Hematopoietic multipotent progenitor cell treated with erythropoietin and hydrocortisone succinate and interleukin-3 and kit ligand, for 15 days (in vitro differentiated cells): Measurements from ENCODE around the gene FAM228B.
A peak's percentile ranks its signal among the peaks of the same experiment; 100 is the strongest.
"Not testable (repeated sequence)": the region's sequence is repeated elsewhere in the genome, so short reads cannot be mapped to it uniquely, and the experiment has no call there.

Experiments used
- DNase-seq: peaks from one replicate; pipeline ENCODE4 v3.0.0-alpha.2; 2015; ENCODE audit warnings: low spot score

FAM228B gene

DNA sequence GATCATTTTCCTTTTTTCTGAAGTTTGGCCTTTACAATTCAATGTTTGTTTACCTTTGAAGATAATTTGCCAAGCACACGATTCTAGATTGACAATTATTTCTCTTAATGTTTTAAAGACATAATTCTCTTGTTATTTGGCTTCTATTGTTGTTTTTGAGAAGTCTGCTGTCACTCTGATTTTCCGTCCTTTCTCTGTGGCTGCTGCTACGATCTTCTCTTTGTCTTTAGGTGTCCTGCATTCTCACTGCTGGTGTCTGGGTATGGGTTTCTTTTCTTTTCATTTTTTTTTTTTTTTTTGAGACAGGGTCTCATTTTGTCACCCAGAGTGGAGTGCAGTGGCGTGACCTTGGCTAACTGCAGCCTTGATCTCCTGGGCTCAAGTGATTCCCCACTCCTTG lies 36.4 kb downstream of the FAM228B start:
- DNase-seq: no peak

DNA sequence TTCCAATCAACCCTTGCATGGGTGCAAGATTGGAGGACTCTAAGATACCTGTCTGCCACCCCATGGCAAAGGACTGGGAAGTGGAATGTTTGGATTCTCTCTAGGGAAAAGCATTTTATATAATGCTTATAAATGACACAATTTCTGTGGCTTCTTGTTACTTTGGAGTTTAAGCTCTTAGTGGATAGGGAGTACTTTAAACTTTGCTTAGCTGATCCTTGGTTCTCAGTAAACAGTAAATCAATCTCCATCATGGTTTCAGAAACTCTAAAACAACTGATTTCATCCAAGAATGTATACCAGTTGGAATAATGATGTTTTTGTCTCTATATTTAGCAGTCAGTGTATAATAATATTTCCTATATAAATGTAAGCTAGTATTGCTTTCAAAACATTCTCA lies 37.5 kb downstream of the FAM228B start:
- DNase-seq: no peak

DNA sequence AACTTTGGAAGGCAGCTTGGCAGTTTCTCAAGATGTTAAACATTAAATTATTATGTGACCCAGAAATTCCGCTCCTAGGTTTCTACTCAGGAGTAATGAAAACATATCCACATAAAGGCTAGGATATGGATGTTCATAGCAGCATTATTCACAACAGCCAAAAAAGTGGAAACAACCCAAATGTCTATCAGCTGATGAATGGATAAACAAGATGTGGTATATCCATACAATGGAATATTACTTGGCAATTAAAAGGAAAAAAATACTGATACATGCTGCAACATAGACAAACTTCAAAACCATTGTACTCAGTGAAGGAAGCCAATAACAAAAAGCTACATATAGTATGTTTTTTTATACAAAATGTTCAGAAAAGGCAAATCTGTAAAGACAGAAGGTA lies 39.2 kb downstream of the FAM228B start:
- no peak for DNase-seq

DNA sequence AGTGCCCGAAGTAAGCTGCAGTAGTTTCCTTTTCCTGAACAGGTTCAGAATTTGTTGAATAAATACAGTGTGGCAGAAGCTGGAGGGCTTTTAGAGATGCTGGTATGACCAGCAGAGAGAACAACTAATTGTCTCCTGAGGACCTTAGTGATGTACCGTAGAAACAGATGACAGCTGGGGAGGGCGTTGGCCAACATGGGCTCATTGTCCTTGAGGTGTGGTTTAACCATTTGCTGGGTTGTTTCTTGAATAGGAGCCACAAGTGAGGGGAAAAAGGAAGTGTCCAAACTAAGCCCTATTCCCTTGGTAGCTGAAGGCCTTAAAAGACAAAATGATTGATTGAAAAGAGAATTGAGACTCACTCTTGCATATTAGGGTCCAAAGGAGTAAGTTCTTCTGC lies 39.9 kb downstream of the FAM228B start:
- no peak for DNase-seq

DNA sequence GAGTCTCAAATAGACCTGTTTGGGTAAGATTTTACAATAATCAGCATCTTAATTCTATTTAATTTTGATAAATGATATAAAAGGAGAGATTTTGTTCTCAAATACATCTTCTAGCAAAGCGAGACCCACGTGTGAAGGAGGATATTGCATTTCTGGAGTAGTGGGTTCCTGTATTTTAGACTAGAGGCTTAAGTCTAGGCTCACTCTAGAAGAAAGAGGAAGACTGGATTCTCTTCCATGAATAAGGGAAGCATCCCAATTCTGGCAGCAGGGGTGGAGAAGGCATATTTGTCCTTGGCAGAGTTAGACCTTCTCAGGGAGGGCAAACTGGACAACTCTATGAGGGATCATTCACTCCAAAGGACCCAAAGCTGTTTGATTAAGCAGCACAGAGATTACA lies 40.3 kb downstream of the FAM228B start:
- no peak for DNase-seq

DNA sequence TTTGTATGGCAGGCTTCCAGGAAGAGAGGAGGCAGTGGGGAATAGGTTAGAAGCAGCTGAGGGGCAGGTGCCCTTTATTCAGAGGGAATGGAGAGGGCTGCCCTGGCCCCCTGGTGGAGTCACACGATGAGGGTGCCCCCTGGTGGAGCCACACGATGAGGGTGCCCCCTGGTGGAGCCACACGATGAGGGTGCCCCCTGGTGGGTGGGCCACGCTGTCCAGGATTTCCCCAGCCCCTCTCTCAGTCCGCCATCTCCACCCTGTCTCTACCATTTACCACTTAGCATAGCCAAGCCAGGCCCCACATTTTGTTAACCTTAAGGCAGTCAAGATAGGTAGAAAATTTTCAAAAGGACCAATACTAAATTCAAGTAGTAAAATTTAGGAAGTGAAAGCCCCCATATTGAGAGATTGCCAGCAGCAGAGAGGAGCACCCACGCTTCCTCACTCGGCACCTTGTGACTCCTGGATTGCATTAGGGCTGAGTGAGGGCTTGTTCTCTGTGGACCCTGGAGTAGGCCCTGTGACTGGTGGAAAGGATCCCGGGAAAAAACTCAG lies 41.2 kb downstream of the FAM228B start:
- peak; percentile 9 for DNase-seq

DNA sequence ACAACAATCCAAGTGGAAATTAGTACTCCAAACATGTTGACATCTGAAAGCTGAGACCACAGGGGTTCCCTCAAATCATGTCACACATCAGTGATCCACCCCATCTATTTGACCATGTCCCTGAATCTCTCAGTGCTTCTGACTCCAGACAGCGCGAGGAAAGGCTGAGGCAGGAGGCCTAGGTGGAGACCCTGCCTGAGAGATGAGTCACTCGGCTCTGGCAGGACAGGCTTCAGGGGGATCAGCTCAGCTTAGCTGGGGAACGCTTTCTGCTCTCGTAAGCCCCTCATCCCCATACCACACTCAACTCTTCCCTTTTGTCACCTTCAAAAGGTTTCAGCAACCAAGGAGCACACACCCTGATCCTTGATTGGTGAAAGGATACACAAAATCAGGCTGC lies 45.8 kb downstream of the FAM228B start:
- DNase-seq: no peak

DNA sequence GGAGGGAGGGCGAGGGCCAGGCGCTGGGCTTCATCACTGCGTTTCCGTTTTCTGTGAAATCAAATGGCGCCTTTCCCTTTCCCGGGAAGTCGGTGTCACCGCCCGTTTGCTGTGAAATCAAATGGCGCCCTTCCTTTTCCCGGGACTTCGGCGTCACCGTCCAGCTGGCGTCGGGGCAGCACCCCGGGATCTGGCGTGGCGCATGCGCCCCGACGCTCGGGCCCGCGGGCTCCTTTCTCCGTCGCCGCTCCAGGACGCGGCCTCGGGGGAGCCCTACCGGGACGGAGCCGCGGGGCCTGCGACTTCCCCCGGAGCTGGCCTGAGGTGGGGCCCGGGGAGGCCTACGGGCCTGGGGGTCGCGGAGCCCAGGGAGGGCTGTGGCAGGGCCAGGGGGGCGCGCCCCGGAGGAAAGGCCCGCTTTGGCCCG lies 51.6 kb downstream of the FAM228B start, which contains the start of gene FAM228A:
Gene FAM228A (plus strand): TSS at position 203 of the 427 bp plus-strand sequence. CDS start 428 bp downstream, outside the sequence.
- DNase-seq: no peak

DNA sequence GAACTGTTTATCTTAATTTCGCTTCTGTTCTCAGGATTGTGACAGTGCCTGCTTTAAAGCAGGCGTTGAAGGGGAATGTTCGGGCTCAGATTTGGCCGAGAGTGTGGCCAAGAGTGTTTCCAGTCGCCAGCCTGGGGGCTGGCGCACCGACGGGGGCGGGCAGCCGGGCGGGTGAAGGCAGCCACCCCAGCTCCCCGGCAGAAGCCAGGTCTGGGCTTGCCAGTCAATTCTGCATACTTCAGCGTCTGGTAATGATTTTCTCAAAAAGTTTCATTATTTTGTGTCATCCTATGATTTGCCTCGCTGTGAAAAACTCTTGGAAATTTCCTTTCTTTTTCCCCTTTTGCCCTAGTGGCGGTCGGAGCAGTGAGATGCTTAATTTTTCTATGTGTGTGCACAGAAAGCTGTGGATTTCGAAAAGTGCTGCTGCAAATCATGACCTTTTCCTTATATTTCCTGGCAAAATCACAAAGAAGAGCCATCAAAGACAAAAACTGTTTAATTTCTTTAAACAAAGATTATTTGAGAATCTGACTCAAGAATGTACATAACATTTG lies 52.4 kb downstream of the FAM228B start:
- DNase-seq: no peak

DNA sequence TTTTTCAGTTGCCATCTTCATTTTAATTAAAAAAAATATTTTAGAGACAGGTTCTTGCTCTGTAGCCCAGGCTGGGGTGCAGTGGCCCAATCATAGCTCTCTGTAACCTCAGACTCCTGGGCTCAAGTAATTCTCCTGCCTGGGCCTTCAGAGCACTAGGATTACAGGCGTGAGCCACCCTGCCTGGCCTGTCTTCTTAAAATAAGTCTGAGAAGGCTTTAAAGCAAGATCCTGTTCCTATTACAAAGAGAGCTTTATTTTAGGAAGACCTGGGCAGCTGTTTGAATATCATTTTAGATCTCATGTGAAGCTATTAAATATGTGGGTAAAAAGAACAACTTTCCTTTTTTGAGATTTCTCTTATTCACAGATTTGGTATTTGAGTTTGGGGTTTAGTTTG lies 53.1 kb downstream of the FAM228B start:
- no peak for DNase-seq

DNA sequence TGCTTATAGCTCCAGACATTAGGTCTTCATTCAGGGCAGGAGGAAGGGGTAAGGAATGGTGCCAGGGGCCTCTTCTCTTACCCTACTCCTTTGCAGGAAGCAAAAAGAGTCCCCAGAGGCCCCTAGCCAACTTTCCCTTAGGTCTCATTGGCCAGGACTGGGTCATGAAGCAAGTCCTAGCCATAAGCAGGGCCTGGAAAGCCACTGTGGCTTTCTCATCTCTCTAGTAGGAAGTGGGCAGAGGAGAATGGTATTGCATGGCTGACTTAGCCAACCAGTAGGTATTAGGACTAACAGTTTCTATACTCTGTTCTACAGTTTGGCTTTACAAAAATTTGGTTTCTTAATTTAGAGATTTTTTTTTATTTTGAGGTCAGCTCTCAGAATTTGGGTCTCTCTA lies 56.4 kb downstream of the FAM228B start:
- no peak for DNase-seq

DNA sequence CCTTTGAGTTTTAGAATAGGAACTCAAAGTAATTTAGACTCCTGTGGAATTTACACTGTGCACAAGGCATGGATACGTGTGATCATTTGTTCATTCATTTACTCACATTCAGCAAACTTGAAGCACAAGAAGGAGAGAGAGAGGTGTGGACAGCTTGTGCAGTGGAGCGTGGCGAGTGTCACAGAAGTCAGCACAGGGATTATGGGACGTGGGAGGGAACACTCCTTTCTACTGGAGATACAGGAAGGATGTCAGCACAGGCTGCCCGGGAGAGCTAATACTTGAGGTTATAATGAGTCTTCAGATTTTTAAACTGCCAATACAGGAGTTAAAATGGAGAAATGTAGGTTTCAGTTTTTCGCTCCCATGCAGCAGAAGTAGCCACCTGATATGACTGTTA lies 58.6 kb downstream of the FAM228B start:
- DNase-seq: no peak

DNA sequence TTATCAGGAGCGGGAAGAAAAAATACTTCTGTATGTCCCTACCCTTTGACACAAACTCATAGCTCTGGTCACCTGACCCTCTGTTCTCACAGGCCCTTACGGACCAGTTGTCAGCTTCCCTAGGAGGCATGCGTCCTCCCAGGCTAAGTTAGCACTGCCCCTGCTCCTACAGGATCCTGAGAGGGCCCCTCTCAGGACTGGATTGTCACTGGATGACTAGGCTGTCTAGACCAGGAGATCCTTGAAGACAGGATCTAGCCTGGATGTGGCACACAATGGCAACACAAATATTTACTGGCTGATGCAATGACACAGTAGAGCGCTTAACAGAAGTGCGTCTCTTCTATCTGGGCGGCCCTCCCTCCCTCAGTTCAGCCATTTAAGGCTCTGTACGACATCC lies 59.2 kb downstream of the FAM228B start:
- no peak for DNase-seq

DNA sequence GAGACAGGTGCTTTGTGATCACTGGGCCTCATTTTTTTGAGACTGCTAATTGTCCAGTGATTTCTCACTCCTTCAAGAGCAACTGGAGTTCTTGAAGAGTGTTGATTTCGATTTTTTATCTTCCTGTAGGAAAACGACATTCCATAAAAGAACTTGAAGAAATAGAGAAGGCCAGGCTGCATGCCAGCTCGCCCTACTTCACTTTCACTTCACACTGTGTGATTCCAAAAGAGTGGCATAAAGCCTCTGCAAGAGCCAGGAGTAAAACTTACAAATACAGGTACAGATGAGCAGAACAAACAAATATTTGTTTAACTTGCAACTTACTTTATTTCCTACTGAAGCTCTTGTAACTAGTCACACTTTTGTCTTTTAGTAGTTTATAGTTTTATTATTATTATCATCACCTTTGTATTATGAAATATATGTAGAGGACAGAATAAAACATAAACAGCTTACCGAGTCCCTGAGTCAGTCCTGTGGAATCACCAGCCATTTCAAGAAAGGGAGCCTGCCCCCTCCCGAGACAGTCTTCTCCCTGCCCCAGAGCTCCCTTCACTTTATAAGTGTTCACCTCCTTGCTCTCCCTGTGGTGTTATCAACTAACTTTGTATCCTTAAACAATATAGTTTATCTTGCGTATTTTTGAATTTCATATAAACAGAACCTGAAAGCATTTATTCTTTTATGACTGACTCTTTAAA lies 60.2 kb downstream of the FAM228B start:
- no peak for DNase-seq

DNA sequence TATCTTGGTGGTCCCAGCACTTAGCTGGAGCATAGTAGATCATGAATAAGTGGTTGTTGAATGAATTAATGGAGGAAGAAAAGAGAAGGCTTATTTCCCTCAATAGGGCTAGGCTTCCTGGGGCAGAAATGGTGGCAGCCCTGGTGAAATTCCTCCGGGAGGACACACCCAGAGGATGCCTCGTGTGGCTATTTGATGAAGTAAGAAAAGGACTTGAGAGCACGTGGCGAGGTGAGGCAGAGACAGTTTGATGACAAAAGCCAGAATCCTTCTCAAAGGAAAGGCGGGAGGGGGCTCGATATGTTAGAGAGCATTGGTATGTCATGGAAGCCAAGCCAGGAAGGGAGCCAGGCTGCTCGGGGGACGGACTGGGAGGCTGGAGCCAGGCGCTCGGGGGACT lies 66.3 kb downstream of the FAM228B start:
- no peak for DNase-seq

DNA sequence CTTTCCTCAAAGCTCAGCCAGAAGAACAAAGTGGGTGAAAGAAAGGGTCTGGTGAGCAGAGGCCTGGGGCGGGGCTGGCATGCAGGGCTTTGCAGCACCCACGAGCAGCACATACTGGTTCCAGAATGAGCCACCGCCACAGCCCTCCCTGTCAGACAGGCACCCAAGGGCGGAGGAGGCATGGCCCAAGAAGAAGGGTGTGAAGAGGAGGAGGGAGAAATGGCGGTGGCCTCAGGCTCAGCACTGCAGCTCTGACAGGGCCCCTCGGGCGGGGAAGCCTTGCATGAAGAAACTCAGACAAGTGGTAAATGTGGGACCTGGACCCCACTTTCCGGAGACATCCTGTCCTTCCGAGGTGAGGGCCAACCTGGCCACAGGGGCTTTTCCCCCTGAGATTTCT lies 67.2 kb downstream of the FAM228B start:
- DNase-seq: no peak

DNA sequence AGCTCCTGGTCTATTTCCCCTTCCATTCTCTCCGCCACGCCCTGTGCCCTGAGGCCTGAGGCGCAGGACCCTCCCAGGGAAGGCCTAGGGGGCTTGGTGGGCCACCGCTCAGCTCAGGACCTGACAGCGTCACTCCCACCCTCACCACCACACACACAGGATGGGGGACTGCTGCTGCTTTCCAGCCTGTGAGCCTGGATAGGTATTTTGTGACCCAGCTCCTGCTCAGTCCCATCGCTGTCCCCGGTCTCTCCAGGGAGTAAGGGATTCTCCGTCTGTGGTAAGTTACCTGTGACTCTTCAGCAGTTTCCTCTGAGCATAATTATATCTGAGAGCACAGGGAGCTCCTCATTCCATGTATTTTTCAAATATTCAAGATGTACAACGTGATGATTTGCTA lies 67.9 kb downstream of the FAM228B start:
- no peak for DNase-seq

DNA sequence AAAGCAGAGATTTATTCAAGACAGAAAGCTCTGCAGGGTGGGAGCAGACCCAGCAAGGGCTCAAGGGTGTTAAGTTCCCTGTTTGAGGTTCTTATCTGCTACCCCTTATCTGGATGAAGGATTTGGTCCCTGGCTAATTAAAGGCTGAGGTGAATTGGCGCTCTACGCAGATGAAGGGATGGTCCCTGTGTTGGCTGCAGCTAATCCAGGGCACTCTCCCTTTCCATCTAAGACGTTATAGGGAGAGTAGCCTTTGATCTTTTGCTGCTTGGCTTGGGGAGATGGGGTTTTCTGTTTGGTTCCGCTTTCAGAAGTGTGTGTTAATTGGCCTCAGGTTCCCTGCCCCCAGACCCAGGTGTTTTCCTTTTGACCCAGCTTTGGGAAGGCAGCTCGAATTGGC lies 68.6 kb downstream of the FAM228B start:
- DNase-seq: no peak

DNA sequence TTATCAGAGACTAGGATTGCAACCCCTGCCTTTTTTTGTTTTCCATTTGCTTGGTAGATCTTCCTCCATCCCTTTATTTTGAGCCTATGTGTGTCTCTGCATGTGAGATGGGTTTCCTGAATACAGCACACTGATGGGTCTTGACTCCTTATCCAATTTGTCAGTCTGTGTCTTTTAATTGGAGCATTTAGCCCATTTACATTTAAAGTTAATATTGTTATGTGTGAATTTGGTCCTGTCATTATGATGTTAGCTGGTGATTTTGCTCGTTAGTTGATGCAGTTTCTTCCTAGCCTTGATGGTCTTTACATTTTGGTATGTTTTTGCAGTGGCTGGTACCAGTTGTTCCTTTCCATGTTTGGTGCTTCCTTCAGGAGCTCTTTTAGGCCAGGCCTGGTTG lies 73.9 kb downstream of the FAM228B start:
- DNase-seq: not testable (repeated sequence)

DNA sequence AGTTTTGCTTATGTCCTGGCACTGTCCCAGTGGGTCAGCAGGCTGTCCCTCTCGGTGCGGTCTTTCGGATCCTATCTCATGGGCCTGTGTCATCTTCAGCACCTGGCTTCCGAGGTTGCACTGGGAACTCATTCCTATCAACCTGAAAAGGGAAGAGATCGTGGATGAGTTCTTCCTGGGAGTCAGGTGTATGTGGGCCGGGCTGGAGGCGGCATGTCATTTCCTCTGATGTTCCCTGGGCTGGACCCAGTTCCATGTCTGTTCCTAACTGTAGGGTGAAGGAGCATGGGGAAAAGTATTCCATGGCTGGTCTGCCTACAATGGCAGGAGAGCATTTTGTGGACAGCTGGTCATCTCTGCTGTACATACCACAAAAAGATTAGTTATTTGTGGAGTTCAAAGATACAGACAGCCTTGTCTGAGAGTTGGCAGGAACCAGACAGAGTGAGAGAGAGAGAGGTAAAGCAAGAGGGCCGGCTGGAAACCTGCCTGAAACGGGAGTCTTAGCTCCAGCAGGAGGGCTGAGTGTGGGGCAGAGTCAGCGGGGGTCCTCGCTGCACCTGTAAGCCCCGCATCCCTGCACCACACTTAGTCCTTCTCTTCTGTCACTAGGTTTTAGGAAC lies 76.8 kb downstream of the FAM228B start:
- no peak for DNase-seq

DNA sequence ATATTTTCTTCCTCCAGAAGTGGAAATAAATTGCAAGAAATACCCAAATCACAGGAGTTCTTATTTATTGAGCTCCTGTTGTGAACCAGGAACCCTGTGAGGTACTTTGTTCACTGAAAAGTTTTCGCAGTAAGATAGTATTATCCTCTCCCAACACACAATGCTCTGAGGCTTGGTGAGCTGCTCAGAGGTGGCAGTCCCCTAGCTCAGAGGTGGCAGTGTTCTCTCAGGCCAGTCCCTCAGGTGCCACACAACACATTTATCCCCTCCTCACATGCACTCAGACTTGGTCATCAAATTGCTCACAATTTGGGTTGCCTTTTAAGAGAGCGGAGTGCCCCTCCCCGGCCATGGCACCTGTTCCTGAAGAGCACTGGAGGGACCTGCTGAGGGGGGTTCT lies 77.5 kb downstream of the FAM228B start:
- no peak for DNase-seq

DNA sequence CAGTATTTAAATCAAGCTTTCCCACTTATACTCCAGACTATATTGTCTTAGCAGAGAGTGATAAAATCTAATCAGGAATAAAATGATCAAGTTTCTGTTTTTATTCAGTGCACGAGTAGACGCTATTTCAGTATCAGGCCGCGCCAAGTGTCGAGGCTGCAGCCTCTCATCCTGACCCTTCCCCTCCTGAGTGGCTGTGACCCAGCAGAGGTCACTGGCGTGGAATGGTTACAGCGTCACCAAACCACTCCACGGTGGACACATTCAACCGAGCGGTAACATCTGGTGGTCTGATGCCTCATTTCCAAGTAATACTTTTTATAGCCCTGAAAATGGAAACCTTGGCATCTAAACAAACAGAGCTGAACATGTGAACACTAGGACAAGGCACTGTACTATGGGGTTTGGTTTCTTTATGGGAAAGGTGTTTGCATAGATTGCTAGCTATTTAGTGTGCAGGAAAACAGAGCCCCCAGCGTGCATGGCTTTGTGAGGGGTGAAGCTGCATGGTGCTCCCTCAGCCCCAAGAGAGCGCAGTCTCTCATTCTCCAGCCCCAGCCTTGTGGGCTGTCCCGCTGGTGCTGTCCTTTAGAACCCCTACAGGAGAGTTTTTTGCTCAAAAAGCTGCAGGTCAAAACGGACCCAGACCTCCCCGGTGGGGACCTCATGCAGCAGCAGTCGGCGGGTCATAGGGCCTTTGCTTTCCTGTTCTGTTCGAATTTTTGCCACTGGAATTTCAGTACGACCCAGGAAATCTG lies 79.9 kb downstream of the FAM228B start:
- DNase-seq: no peak

DNA sequence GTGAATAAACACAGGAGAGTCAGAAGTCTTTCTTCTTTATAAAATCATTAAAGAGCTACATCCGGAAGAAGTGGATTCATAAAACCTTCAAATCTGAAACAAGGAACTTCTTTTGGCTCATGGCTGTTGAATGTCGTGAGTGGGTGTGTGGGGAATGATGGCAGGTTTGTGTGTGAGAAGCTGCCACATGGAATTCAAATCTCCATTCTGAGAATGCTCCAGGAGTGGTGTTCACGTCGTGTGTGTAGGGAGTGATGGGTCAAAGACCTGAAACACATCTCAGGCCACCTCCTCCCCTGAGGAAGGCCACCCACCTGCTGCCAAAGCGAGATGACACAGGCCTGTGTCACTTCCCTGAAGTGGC lies 80.5 kb downstream of the FAM228B start:
- DNase-seq: no peak
